Central memory CD8-positive, alpha-beta T cell (primary cell): ENCODE measurements around the gene PINK1.

Experiments used
- ATAC-seq: fragments of 150-1000 bp; cut with Tn5 transposase; replicated peaks from 2 replicates; pipeline ENCODE4 v1.10.0; 2022; ENCODE audit warnings: mild to moderate bottlenecking, moderate FRiP score, moderate number of reproducible peaks; ENCODE audit not compliant: poor library complexity, severe bottlenecking; ENCODE audit errors: extremely low read depth
- DNase-seq, 2 donors: peaks; one replicate each; pipeline ENCODE4 v3.0.0; 2021; ENCODE audit warnings: low spot score in 2 of 2
- H3K27ac Mint-ChIP-seq: one replicate; pipeline ENCODE4 v1.8.0; 2022; ENCODE audit warnings: low read depth, mild to moderate bottlenecking, moderate library complexity, mixed read lengths
- H3K27me3 Mint-ChIP-seq: one replicate; pipeline ENCODE4 v1.8.0; 2022; ENCODE audit warnings: mixed read lengths
- H3K36me3 Mint-ChIP-seq: one replicate; pipeline ENCODE4 v1.8.0; 2022; ENCODE audit warnings: mild to moderate bottlenecking, moderate library complexity, mixed read lengths; ENCODE audit not compliant: insufficient read depth
- H3K4me1 Mint-ChIP-seq: one replicate; pipeline ENCODE4 v1.8.0; 2022; ENCODE audit warnings: mixed read lengths
- H3K4me3 Mint-ChIP-seq: one replicate; pipeline ENCODE4 v1.8.0; 2022; ENCODE audit warnings: mild to moderate bottlenecking, moderate library complexity, mixed read lengths
- H3K9me3 Mint-ChIP-seq: one replicate; pipeline ENCODE4 v1.8.0; 2022; ENCODE audit warnings: mixed read lengths

PINK1 gene

DNA sequence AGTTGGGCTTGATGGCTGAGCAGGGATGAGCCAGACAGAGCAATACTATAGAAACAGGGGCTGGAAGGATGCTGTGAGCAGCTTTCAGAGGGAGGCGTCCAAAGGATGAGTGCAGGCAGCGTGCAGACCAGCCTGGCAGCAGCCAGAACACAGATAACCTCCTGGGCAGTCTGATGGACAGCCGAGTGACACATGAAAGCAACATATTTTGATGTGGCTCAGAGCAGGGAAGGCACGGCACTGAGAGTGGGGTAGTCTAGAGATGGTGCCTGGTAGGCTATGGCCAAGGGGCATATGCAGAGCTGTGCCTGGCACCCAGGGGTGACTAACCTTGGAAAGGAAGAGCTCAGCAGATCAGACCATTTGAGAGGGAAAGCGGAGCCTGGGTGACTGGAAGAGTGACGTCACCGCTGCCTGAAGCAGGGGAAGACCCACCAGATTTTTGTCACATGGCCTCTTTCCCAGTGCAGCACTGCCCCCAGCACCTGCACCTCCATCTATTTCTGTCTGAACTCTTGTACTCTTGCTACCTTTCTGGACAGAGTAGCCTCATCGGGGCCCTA is 3.6 kb downstream of the PINK1 start:
- Mint-ChIP-seq H3K27me3 (no peaks in the 10 kb centered on the region), H3K4me3 (no peak overlapping the region), H3K4me1 (peaks cover 29% of the 10 kb centered on the region), H3K27ac (no peak overlapping the region), H3K36me3 (peaks cover 12% of the 10 kb centered on the region), H3K9me3 (no peaks in the 10 kb centered on the region)
- DNase-seq (no peak), ATAC-seq (no peak)

DNA sequence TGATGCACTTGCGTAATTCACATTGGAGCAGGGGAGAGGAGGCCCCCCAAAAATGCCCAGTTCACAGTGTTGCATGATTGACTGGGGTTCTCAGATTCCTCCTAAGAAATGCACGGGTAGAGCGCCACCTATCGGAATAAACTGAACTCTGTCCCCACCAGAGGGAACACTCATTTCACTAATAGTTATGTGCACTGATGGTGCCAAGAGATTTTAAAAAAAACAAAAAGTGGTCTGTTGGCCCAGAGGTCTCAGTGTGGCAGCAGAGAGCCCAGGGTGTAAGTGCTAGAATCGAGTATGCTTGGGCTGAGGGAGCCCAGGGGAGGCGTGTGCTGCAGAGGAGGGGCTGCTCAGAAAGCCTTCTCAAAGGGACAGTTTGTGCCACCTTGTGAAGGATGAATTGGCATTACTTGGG is 6.9 kb downstream of the PINK1 start:
- peaks cover 8% of the 10 kb centered on the region for H3K36me3 Mint-ChIP-seq

GRCh38 chr1:20641975-20642374 is 8.7 kb downstream of the PINK1 start:
- no peak for DNase-seq
- peaks cover 11% of the 10 kb centered on the region for H3K36me3 Mint-ChIP-seq
- no peaks in the 10 kb centered on the region for H3K9me3 Mint-ChIP-seq
- no peak for ATAC-seq
- no peak overlapping the region for H3K27ac Mint-ChIP-seq
- peaks cover 11% of the 10 kb centered on the region for H3K4me1 Mint-ChIP-seq
- no peak overlapping the region for H3K4me3 Mint-ChIP-seq
- no peaks in the 10 kb centered on the region for H3K27me3 Mint-ChIP-seq

More for the DNA sequence above, 6.9 kb downstream of the PINK1 start:
- no peaks in the 10 kb centered on the region for H3K27me3 Mint-ChIP-seq
- H3K27ac Mint-ChIP-seq: peak overlapping the region; percentile 27
- H3K4me3 Mint-ChIP-seq: no peak overlapping the region
- H3K4me1 Mint-ChIP-seq: peaks cover 17% of the 10 kb centered on the region
- peak; percentile 43 for ATAC-seq
- peak; percentile 44 for DNase-seq
- H3K9me3 Mint-ChIP-seq: no peaks in the 10 kb centered on the region

GRCh38 chr1:20643080-20643479 is 9.8 kb downstream of the PINK1 start:
- no peak overlapping the region for H3K4me3 Mint-ChIP-seq
- H3K9me3 Mint-ChIP-seq: no peaks in the 10 kb centered on the region
- DNase-seq (no peak), ATAC-seq (no peak)
- H3K36me3 Mint-ChIP-seq: peaks cover 8% of the 10 kb centered on the region
- no peak overlapping the region for H3K27ac Mint-ChIP-seq
- H3K4me1 Mint-ChIP-seq: peaks cover 11% of the 10 kb centered on the region
- no peaks in the 10 kb centered on the region for H3K27me3 Mint-ChIP-seq

- ATAC-seq: no peak
Measured at GRCh38 chr1:20644416-20644815, 11.2 kb downstream of the PINK1 start.

DNA sequence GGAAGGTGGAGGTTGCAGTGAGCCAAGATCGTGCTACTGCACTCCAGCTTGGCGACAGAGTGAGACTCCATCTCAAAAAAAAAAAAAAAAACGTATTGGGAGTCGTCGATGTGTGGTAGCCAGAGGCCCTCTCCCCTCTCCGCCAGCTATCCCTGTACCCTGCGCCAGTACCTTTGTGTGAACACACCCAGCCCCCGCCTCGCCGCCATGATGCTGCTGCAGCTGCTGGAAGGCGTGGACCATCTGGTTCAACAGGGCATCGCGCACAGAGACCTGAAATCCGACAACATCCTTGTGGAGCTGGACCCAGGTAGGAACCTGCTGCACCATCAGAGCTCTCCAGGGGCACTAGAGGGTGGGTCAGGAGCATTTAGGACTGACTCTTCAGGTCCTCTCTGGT is 12.2 kb downstream of the PINK1 start:
- H3K27ac Mint-ChIP-seq: no peak overlapping the region
- H3K36me3 Mint-ChIP-seq: peaks cover 20% of the 10 kb centered on the region
- no peaks in the 10 kb centered on the region for H3K27me3 Mint-ChIP-seq

More at GRCh38 chr1:20644416-20644815, 11.2 kb downstream of the PINK1 start:
- Mint-ChIP-seq H3K27me3 (no peaks in the 10 kb centered on the region), H3K36me3 (peaks cover 11% of the 10 kb centered on the region), H3K4me3 (no peak overlapping the region), H3K9me3 (no peaks in the 10 kb centered on the region), H3K27ac (no peak overlapping the region), H3K4me1 (peaks cover 6% of the 10 kb centered on the region)
- no peak for DNase-seq

DNA sequence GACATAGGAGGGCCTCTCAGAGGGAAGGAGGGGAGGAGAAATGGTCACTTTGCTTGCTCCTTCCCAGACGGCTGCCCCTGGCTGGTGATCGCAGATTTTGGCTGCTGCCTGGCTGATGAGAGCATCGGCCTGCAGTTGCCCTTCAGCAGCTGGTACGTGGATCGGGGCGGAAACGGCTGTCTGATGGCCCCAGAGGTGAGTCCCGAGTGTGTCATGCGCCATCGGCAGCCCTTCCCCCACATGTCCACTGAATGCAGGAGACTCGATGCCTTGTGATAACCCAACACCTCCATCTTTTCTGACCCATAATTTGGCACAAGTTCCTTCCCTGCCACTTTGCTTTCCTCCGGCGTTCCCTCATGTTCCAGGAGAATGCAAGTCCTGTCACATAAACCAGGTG is 15.2 kb downstream of the PINK1 start:
- no peak for ATAC-seq
- Mint-ChIP-seq H3K4me3 (no peak overlapping the region), H3K36me3 (peaks cover 43% of the 10 kb centered on the region), H3K27me3 (no peaks in the 10 kb centered on the region), H3K4me1 (no peaks in the 10 kb centered on the region), H3K9me3 (no peaks in the 10 kb centered on the region), H3K27ac (no peak overlapping the region)
- DNase-seq: no peak

More for the DNA sequence above, 12.2 kb downstream of the PINK1 start:
- Mint-ChIP-seq H3K4me3 (no peak overlapping the region), H3K9me3 (no peaks in the 10 kb centered on the region), H3K4me1 (peaks cover under 1% of the 10 kb centered on the region)
- ATAC-seq (no peak), DNase-seq (no peak)

DNA sequence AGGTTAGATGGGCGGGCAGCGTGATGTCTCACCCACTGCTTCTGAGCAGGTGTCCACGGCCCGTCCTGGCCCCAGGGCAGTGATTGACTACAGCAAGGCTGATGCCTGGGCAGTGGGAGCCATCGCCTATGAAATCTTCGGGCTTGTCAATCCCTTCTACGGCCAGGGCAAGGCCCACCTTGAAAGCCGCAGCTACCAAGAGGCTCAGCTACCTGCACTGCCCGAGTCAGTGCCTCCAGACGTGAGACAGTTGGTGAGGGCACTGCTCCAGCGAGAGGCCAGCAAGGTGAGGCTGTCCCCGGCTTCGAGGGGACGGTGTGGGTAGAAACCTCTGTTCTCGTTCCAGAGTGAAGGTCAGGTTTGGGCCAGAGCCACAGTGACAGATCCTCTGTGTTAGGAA is 15.7 kb downstream of the PINK1 start:
- DNase-seq (no peak), ATAC-seq (no peak)
- H3K4me1 Mint-ChIP-seq: no peaks in the 10 kb centered on the region
- no peaks in the 10 kb centered on the region for H3K9me3 Mint-ChIP-seq
- H3K36me3 Mint-ChIP-seq: peaks cover 47% of the 10 kb centered on the region
- no peak overlapping the region for H3K27ac Mint-ChIP-seq
- H3K4me3 Mint-ChIP-seq: no peak overlapping the region
- H3K27me3 Mint-ChIP-seq: no peaks in the 10 kb centered on the region

DNA sequence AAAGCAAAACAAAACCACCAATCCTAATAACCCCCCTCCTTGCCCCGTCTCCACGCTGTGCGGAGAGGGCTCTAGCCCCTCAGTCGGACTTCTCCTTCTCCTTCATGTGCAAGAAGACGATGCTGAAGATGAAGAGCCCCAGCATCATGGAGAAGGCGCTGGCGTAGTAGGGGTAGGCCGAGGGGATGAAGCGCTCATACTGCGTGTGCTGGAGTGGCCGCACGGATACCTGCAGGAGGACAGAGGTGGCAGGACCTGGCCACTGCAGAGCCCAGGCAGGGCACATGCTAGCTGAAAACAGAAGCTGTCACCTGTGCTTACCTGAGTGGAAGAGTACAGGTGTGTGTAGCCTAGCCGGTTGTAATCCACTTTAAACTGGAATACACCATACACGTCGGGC is 19.0 kb downstream of the PINK1 start:
- Mint-ChIP-seq H3K36me3 (peaks cover 66% of the 10 kb centered on the region), H3K27me3 (no peaks in the 10 kb centered on the region), H3K4me1 (peaks cover 11% of the 10 kb centered on the region), H3K4me3 (no peak overlapping the region), H3K27ac (no peak overlapping the region), H3K9me3 (no peaks in the 10 kb centered on the region)
- DNase-seq (no peak), ATAC-seq (no peak)

- Mint-ChIP-seq H3K9me3 (no peaks in the 10 kb centered on the region), H3K36me3 (peaks cover 75% of the 10 kb centered on the region), H3K27me3 (no peaks in the 10 kb centered on the region), H3K4me1 (peaks cover 15% of the 10 kb centered on the region), H3K4me3 (no peak overlapping the region), H3K27ac (no peak overlapping the region)
- ATAC-seq: no peak
- DNase-seq: no peak
Measured at GRCh38 chr1:20654104-20654690, 20.9 kb downstream of the PINK1 start.

DNA sequence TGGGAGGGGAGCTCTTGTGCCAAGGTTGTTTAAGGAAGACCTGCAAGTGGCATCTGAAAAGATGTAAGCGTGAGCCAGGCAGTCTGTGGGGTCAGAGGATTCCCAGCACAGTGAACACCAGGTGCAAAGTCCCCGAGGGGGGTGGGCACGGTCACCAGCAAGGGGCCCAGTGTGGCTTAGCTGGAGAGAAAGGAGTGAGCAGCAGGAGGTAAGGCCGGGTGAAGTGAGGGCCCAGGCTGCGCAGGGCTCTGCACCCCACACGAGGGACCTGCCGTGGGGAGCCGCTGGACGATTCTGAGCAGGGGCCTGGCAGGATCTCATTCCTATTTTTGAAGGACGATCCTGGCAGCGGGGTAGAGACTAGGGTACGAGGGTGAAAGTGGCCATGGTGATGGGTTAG is 23.8 kb downstream of the PINK1 start:
- no peak overlapping the region for H3K4me3 Mint-ChIP-seq
- ATAC-seq: no peak

GRCh38 chr1:20658166-20658915 is 25.1 kb downstream of the PINK1 start:
- Mint-ChIP-seq H3K27ac (no peak overlapping the region), H3K4me3 (no peak overlapping the region), H3K9me3 (no peaks in the 10 kb centered on the region), H3K27me3 (no peaks in the 10 kb centered on the region), H3K36me3 (peaks cover 52% of the 10 kb centered on the region), H3K4me1 (peaks cover 52% of the 10 kb centered on the region)
- DNase-seq (no peak), ATAC-seq (no peak)

More for the DNA sequence above, 23.8 kb downstream of the PINK1 start:
- Mint-ChIP-seq H3K27me3 (no peaks in the 10 kb centered on the region), H3K36me3 (peaks cover 63% of the 10 kb centered on the region), H3K4me1 (peaks cover 42% of the 10 kb centered on the region), H3K9me3 (no peaks in the 10 kb centered on the region), H3K27ac (peak overlapping the region; percentile 72)
- no peak for DNase-seq

DNA sequence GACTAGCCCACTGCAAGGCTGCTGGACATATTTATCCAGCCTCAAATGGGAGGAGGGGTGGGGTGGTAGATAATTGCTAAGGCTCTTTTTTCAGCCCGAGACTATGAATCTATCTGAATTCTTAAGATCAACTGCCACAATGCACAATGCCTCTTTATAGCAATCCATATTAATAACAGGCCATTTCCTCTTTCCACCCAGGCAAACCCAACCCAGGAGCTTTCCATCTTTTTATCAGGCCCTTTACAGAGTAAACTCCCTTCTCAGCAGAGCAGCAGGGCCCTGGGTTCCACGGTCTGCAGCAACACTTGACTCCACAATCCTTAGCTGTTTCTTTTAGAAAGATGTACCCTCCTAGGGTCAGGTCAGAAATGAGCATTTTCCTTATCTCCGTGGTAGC is 27.1 kb downstream of the PINK1 start:
- peaks cover 52% of the 10 kb centered on the region for H3K4me1 Mint-ChIP-seq
- ATAC-seq (no peak), DNase-seq (no peak)
- no peaks in the 10 kb centered on the region for H3K27me3 Mint-ChIP-seq
- peak overlapping the region; percentile 99 for H3K4me3 Mint-ChIP-seq
- H3K27ac Mint-ChIP-seq: peak overlapping the region; percentile 96
- peaks cover 35% of the 10 kb centered on the region for H3K36me3 Mint-ChIP-seq
- H3K9me3 Mint-ChIP-seq: no peaks in the 10 kb centered on the region
